SJCRH30 (cell line): ENCODE measurements around the gene UBQLN4. TPM values are rescaled to one million over a fixed set of nuclear protein-coding genes. Genes with fewer than 3 reads are reported as not detected.

Experiments
- DNase-seq, 2 experiments: peaks; one replicate each; pipeline ENCODE4 v3.0.0-alpha.2; 2015 to 2020
- H3K27ac ChIP-seq: fragments of 250-450 bp; sonication (Bioruptor Pico); 2 replicates; pipeline ENCODE4 v1.5.1; 2020; ENCODE audit warnings: mild to moderate bottlenecking, moderate library complexity
- H3K27me3 ChIP-seq: fragments of 250-450 bp; sonication (Bioruptor Pico); 2 replicates; pipeline ENCODE4 v1.5.1; 2020; ENCODE audit warnings: mild to moderate bottlenecking, moderate library complexity
- H3K36me3 ChIP-seq: fragments of 250-450 bp; sonication (Bioruptor Pico); 2 replicates; pipeline ENCODE4 v1.5.1; 2020; ENCODE audit warnings: mild to moderate bottlenecking, moderate library complexity
- H3K4me1 ChIP-seq: fragments of 250-450 bp; sonication (Bioruptor Pico); 2 replicates; pipeline ENCODE4 v1.5.1; 2020; ENCODE audit warnings: mild to moderate bottlenecking, moderate library complexity
- H3K4me3 ChIP-seq: fragments of 250-450 bp; sonication (Bioruptor Pico); 2 replicates; pipeline ENCODE4 v1.5.1; 2020; ENCODE audit warnings: mild to moderate bottlenecking, moderate library complexity
- H3K9me3 ChIP-seq: fragments of 250-450 bp; sonication (Bioruptor Pico); replicated peaks from 2 replicates; pipeline ENCODE4 v1.5.1; 2020; ENCODE audit warnings: mild to moderate bottlenecking, moderate library complexity
- total RNA-seq: library from RNA; depleted of rRNA; stranded (reverse); fragments of >200 nt; shearing (Covaris generic); gene quantifications from 2 replicates; pipeline ENCODE4 v1.2.3, GENCODE V29; 2014; rRNA removed

UBQLN4 gene
- total RNA-seq, 1 experiment from 2014 or later = 34.4 TPM

DNA sequence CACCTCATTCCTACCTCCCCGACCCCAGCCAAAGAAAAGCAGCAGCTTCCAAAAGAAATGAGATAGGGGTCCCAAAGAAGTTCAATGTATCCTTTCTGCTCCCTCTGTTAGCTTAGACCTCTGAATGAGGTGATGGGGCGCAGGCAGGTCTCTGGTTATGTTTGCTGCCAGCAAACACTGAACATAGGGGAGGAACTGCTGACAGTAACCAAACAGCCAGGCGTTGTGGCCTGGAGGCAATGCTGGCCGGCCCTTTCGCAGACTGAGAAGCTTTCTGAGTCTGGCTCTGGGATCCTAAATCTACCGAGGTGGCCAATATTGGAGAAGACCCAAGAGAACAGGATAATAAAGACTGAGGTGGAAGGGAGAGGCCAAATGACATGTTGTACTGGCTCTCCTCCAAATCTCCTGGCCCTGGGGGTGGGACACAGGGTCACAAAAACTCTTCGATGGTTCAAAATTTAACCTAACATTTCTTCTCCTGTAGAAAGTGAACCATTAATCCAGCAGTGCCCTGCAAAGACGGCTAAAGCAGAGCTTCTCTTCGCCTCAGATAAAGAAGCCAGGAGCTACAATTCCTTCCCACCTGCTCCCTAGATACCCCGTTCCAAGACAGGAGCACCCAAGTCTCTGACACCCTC, 52.5 kb downstream of the UBQLN4 start:
- H3K27me3 ChIP-seq = no peaks in the 10 kb centered on the region
- no peak for DNase-seq
- H3K4me1 ChIP-seq = peaks cover 24% of the 10 kb centered on the region
- no peak overlapping the region for H3K27ac ChIP-seq
- H3K36me3 ChIP-seq = no peaks in the 10 kb centered on the region
- H3K4me3 ChIP-seq = no peak overlapping the region
- no peaks in the 10 kb centered on the region for H3K9me3 ChIP-seq

DNA sequence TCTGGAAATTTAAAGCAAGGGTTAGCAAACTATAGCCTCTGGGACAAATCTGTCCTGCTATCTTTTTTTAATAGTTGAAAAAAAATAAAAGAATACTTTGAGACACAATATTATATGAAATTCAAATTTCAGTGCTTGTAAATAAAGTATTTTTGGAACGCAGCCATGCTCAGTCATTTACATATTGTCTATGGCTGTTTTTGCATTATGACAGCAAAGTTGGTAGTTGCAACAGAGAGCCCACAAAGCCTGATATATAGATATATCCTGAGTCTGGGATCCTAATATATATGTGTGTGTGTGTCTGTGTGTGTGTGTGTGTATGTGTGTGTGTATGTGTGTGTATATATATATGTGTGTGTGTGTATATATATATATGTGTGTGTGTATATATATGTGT, 53.6 kb downstream of the UBQLN4 start:
- no peaks in the 10 kb centered on the region for H3K36me3 ChIP-seq
- H3K4me3 ChIP-seq = no peak overlapping the region
- H3K4me1 ChIP-seq = peaks cover 24% of the 10 kb centered on the region
- no peak overlapping the region for H3K27ac ChIP-seq
- no peaks in the 10 kb centered on the region for H3K9me3 ChIP-seq
- no peaks in the 10 kb centered on the region for H3K27me3 ChIP-seq
- no peak for DNase-seq

DNA sequence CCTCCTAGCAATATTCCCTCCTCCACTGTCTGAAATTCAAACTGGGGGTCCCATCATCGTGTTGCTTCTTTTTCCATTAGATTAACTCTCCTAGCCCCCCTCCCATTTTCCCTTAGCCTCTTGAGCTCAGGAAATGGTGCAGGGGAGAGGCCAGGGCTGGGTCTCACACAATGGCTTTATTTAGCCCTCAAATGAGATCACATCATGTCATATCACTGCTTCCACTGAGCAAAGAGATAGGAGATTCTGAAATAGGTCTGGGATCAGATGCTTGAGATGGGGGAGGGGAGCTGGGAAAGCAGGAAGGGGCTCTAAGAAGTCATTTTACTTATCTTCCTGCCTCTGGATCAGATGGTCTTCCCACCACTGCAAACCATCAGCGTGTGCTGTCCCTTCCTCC, 57.4 kb downstream of the UBQLN4 start:
- no peak for DNase-seq
- H3K36me3 ChIP-seq = no peaks in the 10 kb centered on the region
- no peaks in the 10 kb centered on the region for H3K27me3 ChIP-seq
- H3K27ac ChIP-seq = no peak overlapping the region
- H3K9me3 ChIP-seq = no peaks in the 10 kb centered on the region
- 0 out of 2 replicates have a peak, but pooled peaks cover 4% of the 10 kb centered on the region for H3K4me1 ChIP-seq
- H3K4me3 ChIP-seq = no peak overlapping the region

- Histone ChIP-seq H3K27ac (no peak overlapping the region), H3K36me3 (no peaks in the 10 kb centered on the region), H3K4me1 (0 out of 2 replicates have a peak, but pooled peaks cover 4% of the 10 kb centered on the region), H3K4me3 (no peak overlapping the region), H3K27me3 (no peaks in the 10 kb centered on the region), H3K9me3 (no peaks in the 10 kb centered on the region)
- no peak for DNase-seq
Measured at GRCh38 chr1:155993595-155993994, 60.0 kb downstream of the UBQLN4 start.

DNA sequence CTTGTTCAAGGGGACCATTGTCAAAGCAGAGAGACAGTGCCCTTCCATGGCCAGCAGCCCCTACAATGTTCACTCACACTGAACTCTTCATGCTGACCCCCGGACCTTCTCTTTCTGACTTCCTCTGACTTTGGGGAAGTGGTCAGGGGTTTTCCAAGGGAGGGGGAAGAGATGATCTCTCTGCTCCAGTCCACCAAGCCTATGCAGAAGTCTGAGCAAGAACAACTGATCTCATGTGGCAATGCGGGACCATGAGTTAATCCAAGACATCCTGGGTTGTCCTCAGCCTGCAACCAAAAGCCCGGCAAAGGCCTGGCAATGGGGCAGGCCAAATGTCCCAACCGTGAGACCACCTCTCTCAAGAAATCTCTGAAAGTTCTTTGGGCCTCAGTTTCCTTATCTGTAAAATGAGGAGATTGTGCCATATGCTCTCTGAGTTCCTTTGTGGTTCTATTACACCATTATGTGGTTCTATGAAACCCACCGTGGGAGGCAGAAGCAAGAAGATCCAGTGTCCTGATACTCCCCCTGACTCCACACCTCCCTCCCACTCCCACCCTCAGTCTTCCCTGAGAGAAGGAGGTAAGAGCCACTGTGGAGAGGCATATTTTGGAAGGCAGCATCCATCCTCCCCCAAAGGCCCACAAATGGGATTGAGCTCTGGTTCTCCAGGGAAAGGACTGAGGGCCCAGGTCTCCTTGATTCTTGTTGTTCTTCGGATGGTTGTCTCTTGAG, 63.4 kb downstream of the UBQLN4 start:
- no peaks in the 10 kb centered on the region for H3K27me3 ChIP-seq
- no peak for DNase-seq

GRCh38 chr1:155989242-155990004, 64.2 kb downstream of the UBQLN4 start:
- H3K9me3 ChIP-seq = no peaks in the 10 kb centered on the region
- H3K4me1 ChIP-seq = peaks cover 6% of the 10 kb centered on the region
- H3K27me3 ChIP-seq = no peaks in the 10 kb centered on the region
- H3K4me3 ChIP-seq = no peak overlapping the region
- H3K36me3 ChIP-seq = no peaks in the 10 kb centered on the region
- H3K27ac ChIP-seq = no peak overlapping the region
- DNase-seq = peak; percentile 61 to 83

More for the DNA sequence above, 63.4 kb downstream of the UBQLN4 start:
- H3K9me3 ChIP-seq = no peaks in the 10 kb centered on the region
- H3K36me3 ChIP-seq = no peaks in the 10 kb centered on the region
- H3K27ac ChIP-seq = no peak overlapping the region
- H3K4me1 ChIP-seq = 0 out of 2 replicates have a peak, but pooled peaks cover 4% of the 10 kb centered on the region
- H3K4me3 ChIP-seq = no peak overlapping the region

Other genes with a start within 250 kb of the UBQLN4 start
- 22.8 and 25.8 TPM in 2 replicates for gene GON4L, start 196.6 kb downstream of the UBQLN4 start, total RNA-seq
- gene SYT11, start 194.2 kb downstream of the UBQLN4 start, total RNA-seq = 6.8 and 6.9 TPM in 2 replicates
- 19.4 and 26.0 TPM in 2 replicates for gene RIT1, start 142.4 kb downstream of the UBQLN4 start, total RNA-seq
- gene KHDC4, start 119.4 kb downstream of the UBQLN4 start, total RNA-seq = 36.4 and 52.1 TPM in 2 replicates
- 0.08 TPM in 1 of 2 replicates, not detected in the other for gene RXFP4, start 112.2 kb downstream of the UBQLN4 start, total RNA-seq
- gene ARHGEF2, start 75.3 kb downstream of the UBQLN4 start, total RNA-seq = 152 and 167 TPM in 2 replicates
- gene SSR2, start 32.8 kb downstream of the UBQLN4 start, total RNA-seq = 170 and 183 TPM in 2 replicates
- 24.8 and 33.3 TPM in 2 replicates for gene LAMTOR2, start 984 bp upstream of the UBQLN4 start, total RNA-seq
- not detected in 2 replicates for gene RAB25, start 7.4 kb upstream of the UBQLN4 start, total RNA-seq
- gene MEX3A, start 28.7 kb upstream of the UBQLN4 start, total RNA-seq = 21.8 and 22.3 TPM in 2 replicates
- gene LMNA, start 60.9 kb upstream of the UBQLN4 start, total RNA-seq = 113 and 114 TPM in 2 replicates
- 1.2 and 2.1 TPM in 2 replicates for gene SEMA4A, start 99.8 kb upstream of the UBQLN4 start, total RNA-seq
- gene SLC25A44, start 140.3 kb upstream of the UBQLN4 start, total RNA-seq = 12.3 and 12.9 TPM in 2 replicates
- gene PMF1, start 159.2 kb upstream of the UBQLN4 start, total RNA-seq = 59.7 and 63.5 TPM in 2 replicates
- gene BGLAP, start 188.4 kb upstream of the UBQLN4 start, total RNA-seq = 0.18 and 0.38 TPM in 2 replicates
- gene PAQR6, start 194.3 kb upstream of the UBQLN4 start, total RNA-seq = 1.2 and 1.7 TPM in 2 replicates
- 70.3 and 74.2 TPM in 2 replicates for gene SMG5, start 229.0 kb upstream of the UBQLN4 start, total RNA-seq
- gene TMEM79, start 230.5 kb upstream of the UBQLN4 start, total RNA-seq = 2.6 and 2.7 TPM in 2 replicates
- gene GLMP, start 241.9 kb upstream of the UBQLN4 start, total RNA-seq = 4.7 and 6.1 TPM in 2 replicates
- 0.63 TPM in 1 of 2 replicates, not detected in the other for gene VHLL, start 245.5 kb upstream of the UBQLN4 start, total RNA-seq